C4-2B (cell line): Measurements from ENCODE around the gene CKB.

Experiments used
- H3K27ac ChIP-seq: fragments of 450-650 bp; 2 replicates; pipeline ENCODE4 v1.5.1; 2017
- CTCF ChIP-seq: fragments of 450-650 bp; conservative IDR thresholded peaks from 2 replicates; pipeline ENCODE4 v1.5.1; 2017; ENCODE audit warnings: mild to moderate bottlenecking
- ZFX ChIP-seq: fragments of 450-650 bp; IDR thresholded peaks from 2 replicates; pipeline ENCODE4 v1.6.1; 2017

CKB gene

GRCh38 chr14:103555559-103556337 is 33.1 kb upstream of the CKB start:
- no peak for TF ChIP-seq ZFX
- no peak for TF ChIP-seq CTCF
- H3K27ac ChIP-seq, result no peak overlapping the region

GRCh38 chr14:103552846-103553210 is 30.2 kb upstream of the CKB start:
- TF ChIP-seq CTCF, result no peak
- no peak for TF ChIP-seq ZFX
- no peak overlapping the region for H3K27ac ChIP-seq

- no peak overlapping the region for H3K27ac ChIP-seq
- TF ChIP-seq ZFX, result no peak
- no peak for TF ChIP-seq CTCF
These were observed 29.6 kb upstream of the CKB start for GRCh38 chr14:103552011-103552845.

- TF ChIP-seq CTCF, result no peak
- no peak for TF ChIP-seq ZFX
- H3K27ac ChIP-seq, result no peak overlapping the region
These were observed 28.7 kb upstream of the CKB start for GRCh38 chr14:103551338-103551762.

- H3K27ac ChIP-seq, result no peak overlapping the region
- no peak for TF ChIP-seq ZFX
- TF ChIP-seq CTCF, result no peak
These were observed 28.1 kb upstream of the CKB start for GRCh38 chr14:103550451-103551337.

GRCh38 chr14:103549361-103550311 is 27.0 kb upstream of the CKB start:
- TF ChIP-seq ZFX (no peak), CTCF (no peak)
- no peak overlapping the region for H3K27ac ChIP-seq
